ENCODE measurements around the gene ACTL6B. TPM values are rescaled to one million over a fixed set of nuclear protein-coding genes. Genes with fewer than 3 reads are reported as not detected.
A peak's percentile ranks its signal among the peaks of the same experiment; 100 is the strongest.

The ACTL6B gene
- total and polyA plus RNA-seq, 9 of the 15 experiments (the other 6 are each of a cell fraction or from before 2014, with no cell fraction given): not detected

DNA sequence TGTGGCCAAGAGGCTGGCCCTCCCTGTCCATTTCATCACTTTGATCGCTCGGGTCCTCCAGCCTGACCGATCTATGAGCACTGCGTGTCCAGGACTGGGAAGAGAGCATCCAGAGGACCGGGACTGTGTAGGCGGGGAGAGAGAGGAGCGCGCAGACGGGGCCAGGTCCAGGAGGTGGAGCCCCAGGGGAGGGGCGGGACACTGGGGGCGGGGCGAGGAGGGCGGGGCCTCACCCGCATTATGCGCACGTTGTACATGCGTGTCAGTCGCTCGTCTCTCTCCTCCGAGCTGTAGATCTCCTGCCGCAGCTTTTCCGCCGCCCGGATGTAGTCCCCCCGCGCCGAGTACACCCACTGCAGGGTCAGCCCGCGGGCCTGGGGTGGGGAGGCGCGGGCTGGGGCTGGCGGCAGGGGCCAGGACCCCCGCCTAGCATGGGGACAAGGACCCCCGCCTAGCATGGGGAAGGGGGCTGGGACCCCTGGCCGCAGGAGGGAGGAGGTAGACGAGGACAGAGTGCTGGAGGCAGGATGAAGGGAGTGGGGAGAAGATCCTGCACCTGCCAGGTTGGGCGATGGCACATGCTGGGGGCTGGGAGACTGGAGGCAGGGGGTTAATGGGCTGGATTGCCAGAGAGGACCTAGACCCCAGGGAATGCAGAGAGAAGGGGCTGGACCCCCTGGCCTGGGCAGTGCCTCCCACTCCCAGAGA is 29.6 kb downstream of the ACTL6B start (continued):
- TF ChIP-seq KDM4B (IDR thresholded peaks at IDR 0.05; ENCODE audit: borderline replicate concordance in 2 of 2, low read depth in 1 of 2) (no peak), DNMT1 (IDR thresholded peaks at IDR 0.05) (no peak), SNRNP70 (optimal IDR thresholded peaks at IDR 0.05; ENCODE audit: low read depth, low read length) (no peak), NBN (IDR thresholded peaks at IDR 0.05; ENCODE audit: low read depth) (no peak)
- TF ChIP-seq, protein P1, sequence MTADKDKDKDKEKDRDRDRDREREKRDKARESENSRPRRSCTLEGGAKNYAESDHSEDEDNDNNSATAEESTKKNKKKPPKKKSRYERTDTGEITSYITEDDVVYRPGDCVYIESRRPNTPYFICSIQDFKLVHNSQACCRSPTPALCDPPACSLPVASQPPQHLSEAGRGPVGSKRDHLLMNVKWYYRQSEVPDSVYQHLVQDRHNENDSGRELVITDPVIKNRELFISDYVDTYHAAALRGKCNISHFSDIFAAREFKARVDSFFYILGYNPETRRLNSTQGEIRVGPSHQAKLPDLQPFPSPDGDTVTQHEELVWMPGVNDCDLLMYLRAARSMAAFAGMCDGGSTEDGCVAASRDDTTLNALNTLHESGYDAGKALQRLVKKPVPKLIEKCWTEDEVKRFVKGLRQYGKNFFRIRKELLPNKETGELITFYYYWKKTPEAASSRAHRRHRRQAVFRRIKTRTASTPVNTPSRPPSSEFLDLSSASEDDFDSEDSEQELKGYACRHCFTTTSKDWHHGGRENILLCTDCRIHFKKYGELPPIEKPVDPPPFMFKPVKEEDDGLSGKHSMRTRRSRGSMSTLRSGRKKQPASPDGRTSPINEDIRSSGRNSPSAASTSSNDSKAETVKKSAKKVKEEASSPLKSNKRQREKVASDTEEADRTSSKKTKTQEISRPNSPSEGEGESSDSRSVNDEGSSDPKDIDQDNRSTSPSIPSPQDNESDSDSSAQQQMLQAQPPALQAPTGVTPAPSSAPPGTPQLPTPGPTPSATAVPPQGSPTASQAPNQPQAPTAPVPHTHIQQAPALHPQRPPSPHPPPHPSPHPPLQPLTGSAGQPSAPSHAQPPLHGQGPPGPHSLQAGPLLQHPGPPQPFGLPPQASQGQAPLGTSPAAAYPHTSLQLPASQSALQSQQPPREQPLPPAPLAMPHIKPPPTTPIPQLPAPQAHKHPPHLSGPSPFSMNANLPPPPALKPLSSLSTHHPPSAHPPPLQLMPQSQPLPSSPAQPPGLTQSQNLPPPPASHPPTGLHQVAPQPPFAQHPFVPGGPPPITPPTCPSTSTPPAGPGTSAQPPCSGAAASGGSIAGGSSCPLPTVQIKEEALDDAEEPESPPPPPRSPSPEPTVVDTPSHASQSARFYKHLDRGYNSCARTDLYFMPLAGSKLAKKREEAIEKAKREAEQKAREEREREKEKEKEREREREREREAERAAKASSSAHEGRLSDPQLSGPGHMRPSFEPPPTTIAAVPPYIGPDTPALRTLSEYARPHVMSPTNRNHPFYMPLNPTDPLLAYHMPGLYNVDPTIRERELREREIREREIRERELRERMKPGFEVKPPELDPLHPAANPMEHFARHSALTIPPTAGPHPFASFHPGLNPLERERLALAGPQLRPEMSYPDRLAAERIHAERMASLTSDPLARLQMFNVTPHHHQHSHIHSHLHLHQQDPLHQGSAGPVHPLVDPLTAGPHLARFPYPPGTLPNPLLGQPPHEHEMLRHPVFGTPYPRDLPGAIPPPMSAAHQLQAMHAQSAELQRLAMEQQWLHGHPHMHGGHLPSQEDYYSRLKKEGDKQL (CRISPR knock-in tag; IDR thresholded peaks at IDR 0.05; ENCODE audit: borderline replicate concordance): no peak
- TF ChIP-seq, protein P2, sequence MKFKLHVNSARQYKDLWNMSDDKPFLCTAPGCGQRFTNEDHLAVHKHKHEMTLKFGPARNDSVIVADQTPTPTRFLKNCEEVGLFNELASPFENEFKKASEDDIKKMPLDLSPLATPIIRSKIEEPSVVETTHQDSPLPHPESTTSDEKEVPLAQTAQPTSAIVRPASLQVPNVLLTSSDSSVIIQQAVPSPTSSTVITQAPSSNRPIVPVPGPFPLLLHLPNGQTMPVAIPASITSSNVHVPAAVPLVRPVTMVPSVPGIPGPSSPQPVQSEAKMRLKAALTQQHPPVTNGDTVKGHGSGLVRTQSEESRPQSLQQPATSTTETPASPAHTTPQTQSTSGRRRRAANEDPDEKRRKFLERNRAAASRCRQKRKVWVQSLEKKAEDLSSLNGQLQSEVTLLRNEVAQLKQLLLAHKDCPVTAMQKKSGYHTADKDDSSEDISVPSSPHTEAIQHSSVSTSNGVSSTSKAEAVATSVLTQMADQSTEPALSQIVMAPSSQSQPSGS (CRISPR knock-in tag; IDR thresholded peaks at IDR 0.05): no peak
- TF ChIP-seq, protein P3, sequence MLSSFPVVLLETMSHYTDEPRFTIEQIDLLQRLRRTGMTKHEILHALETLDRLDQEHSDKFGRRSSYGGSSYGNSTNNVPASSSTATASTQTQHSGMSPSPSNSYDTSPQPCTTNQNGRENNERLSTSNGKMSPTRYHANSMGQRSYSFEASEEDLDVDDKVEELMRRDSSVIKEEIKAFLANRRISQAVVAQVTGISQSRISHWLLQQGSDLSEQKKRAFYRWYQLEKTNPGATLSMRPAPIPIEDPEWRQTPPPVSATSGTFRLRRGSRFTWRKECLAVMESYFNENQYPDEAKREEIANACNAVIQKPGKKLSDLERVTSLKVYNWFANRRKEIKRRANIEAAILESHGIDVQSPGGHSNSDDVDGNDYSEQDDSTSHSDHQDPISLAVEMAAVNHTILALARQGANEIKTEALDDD (IDR thresholded peaks at IDR 0.05): no peak
- TF ChIP-seq, protein P4, sequence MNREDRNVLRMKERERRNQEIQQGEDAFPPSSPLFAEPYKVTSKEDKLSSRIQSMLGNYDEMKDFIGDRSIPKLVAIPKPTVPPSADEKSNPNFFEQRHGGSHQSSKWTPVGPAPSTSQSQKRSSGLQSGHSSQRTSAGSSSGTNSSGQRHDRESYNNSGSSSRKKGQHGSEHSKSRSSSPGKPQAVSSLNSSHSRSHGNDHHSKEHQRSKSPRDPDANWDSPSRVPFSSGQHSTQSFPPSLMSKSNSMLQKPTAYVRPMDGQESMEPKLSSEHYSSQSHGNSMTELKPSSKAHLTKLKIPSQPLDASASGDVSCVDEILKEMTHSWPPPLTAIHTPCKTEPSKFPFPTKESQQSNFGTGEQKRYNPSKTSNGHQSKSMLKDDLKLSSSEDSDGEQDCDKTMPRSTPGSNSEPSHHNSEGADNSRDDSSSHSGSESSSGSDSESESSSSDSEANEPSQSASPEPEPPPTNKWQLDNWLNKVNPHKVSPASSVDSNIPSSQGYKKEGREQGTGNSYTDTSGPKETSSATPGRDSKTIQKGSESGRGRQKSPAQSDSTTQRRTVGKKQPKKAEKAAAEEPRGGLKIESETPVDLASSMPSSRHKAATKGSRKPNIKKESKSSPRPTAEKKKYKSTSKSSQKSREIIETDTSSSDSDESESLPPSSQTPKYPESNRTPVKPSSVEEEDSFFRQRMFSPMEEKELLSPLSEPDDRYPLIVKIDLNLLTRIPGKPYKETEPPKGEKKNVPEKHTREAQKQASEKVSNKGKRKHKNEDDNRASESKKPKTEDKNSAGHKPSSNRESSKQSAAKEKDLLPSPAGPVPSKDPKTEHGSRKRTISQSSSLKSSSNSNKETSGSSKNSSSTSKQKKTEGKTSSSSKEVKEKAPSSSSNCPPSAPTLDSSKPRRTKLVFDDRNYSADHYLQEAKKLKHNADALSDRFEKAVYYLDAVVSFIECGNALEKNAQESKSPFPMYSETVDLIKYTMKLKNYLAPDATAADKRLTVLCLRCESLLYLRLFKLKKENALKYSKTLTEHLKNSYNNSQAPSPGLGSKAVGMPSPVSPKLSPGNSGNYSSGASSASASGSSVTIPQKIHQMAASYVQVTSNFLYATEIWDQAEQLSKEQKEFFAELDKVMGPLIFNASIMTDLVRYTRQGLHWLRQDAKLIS (CRISPR knock-in tag; IDR thresholded peaks at IDR 0.05): no peak
- TF ChIP-seq, protein P5, sequence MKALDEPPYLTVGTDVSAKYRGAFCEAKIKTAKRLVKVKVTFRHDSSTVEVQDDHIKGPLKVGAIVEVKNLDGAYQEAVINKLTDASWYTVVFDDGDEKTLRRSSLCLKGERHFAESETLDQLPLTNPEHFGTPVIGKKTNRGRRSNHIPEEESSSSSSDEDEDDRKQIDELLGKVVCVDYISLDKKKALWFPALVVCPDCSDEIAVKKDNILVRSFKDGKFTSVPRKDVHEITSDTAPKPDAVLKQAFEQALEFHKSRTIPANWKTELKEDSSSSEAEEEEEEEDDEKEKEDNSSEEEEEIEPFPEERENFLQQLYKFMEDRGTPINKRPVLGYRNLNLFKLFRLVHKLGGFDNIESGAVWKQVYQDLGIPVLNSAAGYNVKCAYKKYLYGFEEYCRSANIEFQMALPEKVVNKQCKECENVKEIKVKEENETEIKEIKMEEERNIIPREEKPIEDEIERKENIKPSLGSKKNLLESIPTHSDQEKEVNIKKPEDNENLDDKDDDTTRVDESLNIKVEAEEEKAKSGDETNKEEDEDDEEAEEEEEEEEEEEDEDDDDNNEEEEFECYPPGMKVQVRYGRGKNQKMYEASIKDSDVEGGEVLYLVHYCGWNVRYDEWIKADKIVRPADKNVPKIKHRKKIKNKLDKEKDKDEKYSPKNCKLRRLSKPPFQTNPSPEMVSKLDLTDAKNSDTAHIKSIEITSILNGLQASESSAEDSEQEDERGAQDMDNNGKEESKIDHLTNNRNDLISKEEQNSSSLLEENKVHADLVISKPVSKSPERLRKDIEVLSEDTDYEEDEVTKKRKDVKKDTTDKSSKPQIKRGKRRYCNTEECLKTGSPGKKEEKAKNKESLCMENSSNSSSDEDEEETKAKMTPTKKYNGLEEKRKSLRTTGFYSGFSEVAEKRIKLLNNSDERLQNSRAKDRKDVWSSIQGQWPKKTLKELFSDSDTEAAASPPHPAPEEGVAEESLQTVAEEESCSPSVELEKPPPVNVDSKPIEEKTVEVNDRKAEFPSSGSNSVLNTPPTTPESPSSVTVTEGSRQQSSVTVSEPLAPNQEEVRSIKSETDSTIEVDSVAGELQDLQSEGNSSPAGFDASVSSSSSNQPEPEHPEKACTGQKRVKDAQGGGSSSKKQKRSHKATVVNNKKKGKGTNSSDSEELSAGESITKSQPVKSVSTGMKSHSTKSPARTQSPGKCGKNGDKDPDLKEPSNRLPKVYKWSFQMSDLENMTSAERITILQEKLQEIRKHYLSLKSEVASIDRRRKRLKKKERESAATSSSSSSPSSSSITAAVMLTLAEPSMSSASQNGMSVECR (CRISPR knock-in tag; IDR thresholded peaks at IDR 0.05): 0 out of 2 replicates have a peak, but pooled peaks have one; percentile 20

All from K562 (cell line).